HG03342 (cell line): ENCODE data around the gene PRELID3B.
"Not testable (repeated sequence)": the region's sequence is repeated elsewhere in the genome, so short reads cannot be mapped to it uniquely, and the experiment has no call there.

Source experiments
- ATAC-seq: cut with Tn5 transposase; IDR thresholded peaks from one replicate; pipeline ENCODE4 v1.9.1; 2021; ENCODE audit warnings: mild to moderate bottlenecking, moderate library complexity; ENCODE audit not compliant: unreplicated experiment

The PRELID3B gene

DNA sequence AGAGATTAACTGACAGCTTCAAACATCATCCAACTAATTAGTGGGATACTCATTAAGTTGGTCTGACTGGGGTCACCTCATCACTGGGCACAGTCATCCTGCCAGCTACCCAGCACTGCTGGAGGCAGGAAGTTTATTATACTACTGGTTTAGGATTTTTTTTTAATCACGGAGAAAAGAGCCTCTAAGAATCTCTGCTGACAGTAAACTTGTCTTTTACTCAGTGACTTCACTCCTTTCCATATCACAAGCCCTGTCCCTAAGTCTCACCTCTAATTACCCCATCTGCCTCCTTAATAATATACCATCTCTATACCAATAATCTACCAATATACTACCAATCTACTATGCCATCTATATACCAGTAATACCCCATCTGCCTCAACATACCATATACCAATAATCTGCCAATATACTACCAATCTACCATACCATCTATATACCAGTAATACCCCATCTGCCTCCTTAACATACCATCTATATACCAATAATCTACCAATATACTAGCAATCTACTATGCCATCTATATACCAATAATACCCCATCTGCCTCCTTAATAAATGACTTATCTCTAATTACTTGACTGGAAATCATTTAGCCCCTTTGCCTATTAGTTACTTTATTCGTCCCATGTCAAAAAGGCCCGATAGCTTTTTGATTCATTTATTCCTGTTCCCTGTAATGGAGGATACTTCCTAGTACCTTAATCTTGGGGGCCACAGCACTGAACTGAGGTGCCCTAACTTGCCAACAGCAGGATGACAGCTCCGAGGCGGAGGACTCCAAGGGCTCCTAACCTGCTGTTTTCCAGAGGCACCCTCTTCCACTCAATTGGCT is 15.5 kb downstream of the PRELID3B start:
- no peak for ATAC-seq

DNA sequence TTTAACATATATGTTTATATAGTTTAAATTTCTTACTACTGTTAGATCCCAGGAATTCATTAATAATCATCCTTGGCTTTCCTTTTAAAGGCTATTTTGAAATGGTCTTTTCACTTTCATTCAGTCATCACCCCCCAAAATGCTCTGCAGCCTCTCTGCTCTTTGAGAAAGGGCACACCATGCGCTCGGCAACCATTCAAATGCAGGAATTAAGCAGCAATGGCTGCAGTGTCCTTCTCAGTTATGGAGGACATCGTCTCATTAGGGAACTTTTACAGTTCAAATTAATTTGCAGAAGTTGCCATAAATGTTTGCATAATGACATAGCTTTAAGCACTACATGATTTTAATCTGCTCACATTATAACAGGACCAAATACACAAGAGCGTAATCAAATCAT is 17.1 kb downstream of the PRELID3B start:
- no peak for ATAC-seq

DNA sequence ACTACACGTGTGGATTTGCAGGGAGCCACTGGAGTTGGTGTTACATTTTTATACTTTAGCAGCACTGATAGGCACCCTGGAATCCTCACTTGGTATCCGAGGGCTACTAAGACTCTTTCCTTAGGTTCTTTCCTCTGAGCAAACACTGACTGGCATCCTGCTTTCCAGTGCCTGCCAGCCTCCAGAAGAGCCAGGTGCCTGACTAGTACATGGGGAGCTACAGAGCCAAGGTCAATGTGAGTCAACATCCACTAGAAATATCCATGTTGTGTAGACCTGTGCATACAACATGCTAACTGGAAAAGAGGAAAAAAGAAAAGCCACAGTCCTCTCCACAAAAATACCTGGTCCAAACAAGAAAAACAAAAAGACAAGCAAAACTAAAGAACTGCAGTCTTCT is 17.5 kb downstream of the PRELID3B start:
- ATAC-seq = no peak

DNA sequence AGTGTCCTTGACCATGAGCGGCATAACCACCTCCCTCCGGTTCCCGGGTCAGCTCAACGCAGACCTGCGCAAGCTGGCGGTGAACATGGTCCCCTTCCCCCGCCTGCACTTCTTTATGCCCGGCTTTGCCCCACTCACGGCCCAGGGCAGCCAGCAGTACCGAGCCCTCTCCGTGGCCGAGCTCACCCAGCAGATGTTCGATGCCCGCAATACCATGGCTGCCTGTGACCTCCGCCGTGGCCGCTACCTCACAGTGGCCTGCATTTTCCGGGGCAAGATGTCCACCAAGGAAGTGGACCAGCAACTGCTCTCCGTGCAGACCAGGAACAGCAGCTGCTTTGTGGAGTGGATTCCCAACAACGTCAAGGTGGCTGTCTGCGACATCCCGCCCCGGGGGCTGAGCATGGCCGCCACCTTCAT is 18.5 kb downstream of the PRELID3B start:
- no peak for ATAC-seq

DNA sequence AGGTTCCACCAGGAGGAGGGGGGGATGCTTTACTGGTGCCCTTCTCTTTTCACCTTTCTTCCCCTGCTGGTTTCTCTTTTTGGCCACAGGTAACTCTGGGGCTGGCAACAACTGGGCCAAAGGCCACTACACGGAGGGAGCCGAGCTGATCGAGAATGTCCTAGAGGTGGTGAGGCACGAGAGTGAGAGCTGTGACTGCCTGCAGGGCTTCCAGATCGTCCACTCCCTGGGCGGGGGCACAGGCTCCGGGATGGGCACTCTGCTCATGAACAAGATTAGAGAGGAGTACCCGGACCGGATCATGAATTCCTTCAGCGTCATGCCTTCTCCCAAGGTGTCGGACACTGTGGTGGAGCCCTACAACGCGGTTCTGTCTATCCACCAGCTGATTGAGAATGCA is 19.0 kb downstream of the PRELID3B start:
- ATAC-seq = no peak

DNA sequence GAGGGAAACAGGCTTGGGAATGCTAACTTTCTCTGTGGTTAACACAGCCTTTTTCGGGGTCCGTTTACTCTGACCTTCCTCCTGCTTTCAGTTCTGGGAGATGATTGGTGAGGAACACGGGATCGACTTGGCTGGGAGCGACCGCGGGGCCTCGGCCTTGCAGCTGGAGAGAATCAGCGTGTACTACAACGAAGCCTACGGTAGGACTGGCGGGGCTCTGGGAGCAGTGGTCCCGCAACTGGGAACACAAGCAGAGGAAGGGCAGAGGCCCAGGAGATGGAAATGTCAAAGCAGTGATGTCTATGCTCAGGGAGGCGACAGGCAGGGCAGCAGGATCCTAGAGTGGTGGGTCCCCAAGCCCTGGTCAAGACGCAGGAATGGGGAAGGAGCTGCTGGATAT is 19.8 kb downstream of the PRELID3B start:
- ATAC-seq = no peak

DNA sequence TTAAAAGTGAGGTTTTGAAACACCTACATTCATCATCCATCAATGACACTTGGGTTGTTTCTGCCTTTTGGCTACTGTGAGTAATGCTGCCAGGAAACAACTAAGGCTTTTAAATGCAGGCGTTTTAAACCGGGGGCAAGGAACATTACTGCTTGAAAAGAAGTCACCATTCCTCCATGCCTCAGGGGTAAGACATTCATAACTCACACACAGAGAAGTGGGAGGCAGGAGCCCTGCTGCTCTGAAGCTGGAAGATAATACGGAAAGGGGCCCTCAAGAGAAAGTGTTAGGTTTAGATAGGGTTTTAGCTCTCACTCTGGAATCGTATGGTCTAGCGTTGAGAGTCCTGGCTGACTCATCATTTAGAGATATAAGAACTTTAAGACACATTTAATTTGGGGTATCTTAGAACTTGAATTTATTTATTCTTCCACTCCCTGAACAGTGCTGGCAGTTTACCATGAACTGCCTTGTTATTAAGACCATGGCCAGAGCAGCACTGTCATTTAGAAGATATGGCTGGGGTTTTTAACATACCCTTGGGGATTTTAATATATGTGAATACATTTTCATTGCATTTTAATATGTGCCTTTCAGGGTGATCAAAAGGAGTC is 21.5 kb downstream of the PRELID3B start:
- no peak for ATAC-seq

DNA sequence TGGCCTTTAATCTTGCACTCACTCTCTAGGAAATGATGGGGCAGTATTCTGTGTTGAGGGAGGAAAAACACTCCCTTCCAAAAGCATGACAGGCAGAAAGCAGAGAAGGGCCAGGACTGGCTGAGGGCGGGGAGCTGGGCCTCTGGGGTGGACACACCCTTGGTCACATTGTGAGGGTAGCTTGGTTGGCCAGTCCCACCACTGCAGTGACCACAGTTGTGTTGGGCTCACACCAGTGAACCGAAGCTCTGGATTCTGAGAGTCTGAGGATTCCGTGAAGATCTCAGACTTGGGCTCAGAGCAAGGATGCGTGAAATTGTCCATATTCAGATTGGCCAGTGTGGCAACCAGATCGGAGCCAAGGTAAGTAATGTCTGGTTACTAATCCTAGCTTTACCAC is 23.4 kb downstream of the PRELID3B start, which contains the start of gene TUBB1:
Gene TUBB1 (plus strand): TSS at position 213 of the 400 bp plus-strand sequence. CDS start 94 bp downstream, at position 307.
- ATAC-seq = no peak

DNA sequence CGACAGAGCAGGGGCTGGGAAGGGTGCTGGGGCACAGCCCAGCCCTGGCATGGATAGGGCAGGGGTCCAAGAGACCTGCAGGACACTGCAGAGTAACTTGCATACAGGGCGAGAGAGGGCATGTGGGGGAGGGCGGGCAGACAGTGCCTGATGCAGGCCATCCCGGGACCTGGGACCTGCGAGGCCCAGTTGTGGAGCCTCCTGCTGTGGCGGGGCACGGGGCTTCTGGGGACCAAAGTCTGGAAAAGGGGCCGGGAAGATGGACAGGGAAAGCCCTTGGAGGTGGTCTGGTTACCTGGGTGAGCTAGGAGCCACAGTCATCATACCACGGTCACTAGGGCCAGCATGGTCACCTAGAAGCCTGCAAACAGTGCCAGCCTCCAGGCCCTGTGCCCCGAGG is 23.8 kb downstream of the PRELID3B start:
- ATAC-seq = no peak

DNA sequence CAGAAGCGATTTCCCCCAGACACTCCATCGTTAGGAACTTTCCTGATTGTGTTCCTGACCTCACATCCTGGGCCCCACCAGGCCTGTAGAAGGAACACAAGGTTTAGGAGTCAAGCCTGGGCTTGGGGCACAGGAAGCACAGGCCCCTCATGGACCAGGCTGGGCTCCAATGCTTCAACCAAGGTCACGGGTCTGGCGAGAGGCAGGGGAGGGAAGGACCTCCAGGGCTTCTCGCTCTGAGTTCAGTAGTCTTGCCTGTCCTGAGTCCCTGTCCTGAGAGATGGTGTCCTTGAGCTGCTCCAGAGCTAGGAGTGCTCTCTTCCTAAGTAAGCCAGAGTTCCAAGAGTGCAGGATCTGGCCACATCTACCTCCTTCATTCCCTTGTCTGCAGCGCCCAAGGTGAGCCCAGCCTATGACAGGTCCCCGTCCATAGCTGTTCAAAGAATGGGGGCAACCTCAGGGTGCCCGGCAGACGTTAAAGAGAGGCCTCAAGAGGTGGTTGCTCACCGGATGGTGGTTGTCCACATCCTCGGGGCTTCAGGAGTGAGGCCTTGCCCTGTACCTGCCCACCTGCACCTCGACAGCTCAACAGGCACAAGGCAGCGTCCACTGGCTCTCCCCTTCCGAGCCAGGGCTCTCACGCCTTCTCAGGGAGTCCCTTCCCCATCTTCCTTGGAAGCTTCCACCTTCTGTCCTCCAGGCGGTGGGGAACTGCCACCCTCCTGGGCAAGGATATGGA is 24.9 kb downstream of the PRELID3B start:
- ATAC-seq = no peak

DNA sequence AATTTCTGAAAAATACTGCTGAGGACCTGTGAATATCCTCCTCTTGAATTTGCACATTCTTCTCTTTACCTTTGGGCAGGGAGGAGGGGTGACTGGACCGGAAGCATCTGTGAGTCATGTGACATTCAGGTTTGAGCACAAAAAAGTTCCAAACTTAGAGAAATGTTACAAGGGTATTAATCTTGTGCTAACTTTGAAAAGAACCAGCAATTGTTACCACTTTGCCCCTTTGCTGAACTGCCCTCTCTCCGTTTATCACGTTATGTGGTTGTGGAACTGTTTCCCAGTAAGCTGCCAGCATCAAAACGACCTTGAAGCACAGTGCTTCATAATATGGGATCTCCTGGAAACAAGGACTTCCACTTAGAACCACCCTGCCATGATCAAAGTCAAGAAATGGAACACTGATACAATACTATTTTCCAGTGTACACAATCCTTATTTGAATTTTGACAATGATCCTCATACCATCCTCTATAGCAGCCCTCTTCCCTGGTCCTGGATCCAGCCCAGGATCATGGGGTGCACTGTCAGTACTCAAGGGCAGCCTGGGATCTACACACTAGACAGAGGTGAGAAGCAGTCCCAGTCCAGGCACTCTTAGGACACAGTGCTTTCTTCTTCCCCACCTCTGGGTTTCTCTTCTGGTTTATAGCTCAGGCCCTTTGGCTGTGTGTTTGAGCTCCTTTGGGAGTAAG is 25.6 kb downstream of the PRELID3B start:
- ATAC-seq = no peak

DNA sequence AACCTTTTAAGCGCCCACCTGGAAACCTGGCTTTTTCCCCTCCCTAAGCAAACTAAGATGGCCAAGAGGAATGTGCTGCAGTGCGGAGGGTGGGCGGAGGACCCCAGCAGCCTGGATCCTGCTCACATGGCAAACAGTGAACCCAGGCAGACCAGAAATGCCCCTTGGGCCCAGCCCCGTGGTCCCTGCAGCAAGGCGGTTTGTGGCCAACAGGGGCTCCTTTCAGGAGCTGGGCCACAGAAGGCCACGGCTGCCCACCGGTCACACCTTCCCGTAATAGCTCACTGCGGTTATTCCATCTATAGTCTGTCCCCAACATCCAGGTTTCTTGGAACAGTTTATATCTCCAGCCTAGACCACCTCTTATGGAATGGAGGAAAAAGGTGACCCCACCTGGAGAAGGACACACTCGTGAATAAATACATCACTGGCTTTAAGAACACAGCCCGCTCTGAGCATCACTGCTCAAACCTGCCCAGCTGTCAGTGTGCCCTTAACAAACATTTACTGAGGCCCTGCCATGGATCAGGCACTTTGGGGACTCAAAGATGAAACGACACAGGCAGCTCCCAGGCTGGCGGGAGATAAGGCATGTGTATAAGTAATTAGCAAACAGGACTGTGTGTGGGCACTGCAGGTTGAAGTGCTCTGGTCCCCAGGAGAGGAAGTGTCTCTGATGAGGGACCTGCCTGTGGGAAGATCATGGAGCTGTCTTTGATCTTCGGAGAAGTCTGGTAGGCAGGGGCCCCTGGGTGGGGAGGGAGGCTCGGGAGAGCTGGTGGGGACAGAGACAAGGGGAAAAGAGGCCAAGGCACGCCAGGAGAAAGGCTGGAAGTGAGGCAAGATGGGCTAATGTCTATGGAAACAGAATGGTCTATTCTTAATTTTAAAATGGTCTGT is 26.5 kb downstream of the PRELID3B start:
- no peak for ATAC-seq

DNA sequence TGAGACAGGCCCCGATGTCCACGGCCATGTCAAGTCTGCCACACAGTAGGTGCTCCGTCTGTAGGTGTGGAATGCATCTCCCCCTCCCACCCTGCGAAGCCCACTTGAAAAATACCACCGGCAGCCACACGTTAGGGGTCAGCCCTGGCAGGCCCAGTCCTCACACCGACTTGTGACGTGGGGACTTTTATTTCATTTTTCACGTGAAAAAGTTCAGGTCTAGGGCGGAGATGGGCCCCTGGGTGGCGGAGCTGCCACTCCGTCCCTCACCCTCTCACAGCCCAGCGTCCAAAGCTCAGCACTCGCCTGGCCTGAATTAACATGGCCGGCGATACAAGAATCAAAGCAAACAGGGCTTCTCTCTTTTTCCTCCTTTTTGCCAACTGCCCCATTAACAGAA is 27.2 kb downstream of the PRELID3B start:
- no peak for ATAC-seq

DNA sequence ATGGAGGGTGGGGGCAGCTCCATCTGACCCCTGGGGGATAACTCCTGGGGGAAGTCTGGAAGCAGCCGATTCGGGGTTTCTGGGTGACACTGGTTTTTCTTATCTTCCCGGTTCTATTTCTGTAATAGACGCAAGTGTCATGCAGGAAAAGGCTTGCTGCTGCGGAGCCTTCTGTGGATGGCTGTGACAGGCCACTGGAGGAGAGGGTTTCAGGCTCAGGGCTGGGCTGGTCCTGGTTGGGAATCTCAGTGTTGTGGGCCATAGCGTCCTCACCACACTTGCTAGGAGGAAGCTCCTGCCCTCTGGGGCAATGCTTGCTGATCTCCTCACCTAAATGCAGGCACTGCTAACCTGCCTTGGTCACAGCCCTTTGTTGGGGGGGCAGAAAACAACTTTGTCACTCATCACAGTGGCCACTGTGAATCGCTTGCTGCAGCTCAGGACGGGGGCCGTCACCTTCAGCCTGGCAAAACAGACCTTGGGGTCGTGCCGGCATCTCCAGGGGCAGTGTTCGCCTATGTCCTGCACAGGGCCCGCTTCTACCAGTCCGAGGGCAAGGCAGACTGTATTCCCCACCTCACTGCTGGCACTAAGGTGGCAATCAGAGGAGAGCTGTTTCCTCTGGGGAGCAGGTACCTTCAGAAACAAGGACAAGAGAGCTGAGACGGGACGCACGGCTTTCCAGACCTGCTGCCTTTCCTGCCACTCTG is 27.8 kb downstream of the PRELID3B start:
- ATAC-seq = no peak

DNA sequence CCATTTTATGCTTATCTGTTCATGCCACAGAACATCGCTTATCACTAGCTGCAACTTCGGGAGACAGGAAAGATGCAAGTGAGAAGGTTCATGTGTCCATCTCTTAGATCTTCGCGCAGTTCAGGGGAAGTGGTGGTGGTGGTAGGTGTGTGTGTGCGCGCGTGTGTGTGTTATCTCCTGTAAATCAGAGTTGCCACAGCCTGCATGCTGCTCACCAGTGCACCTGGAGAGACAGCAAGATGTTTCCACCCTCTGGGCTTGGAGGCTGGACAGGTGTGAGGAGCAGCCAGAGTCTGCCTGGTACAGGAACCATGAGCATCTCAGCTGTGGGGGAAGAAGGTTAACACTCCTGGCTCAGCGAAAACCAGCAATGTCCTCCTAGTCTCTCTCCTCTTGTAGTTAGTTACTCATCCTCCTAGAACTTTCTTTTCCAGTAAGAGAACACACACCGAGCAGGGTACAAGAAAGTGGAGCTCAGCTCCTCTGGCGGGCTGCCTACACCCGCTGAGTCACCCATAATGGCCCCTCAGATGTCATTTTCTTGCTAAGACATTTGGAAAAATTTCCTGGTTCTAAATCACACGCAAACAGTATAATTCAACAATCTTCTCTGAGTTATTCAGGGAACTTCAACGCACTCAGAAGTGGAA is 28.5 kb downstream of the PRELID3B start:
- ATAC-seq = no peak

DNA sequence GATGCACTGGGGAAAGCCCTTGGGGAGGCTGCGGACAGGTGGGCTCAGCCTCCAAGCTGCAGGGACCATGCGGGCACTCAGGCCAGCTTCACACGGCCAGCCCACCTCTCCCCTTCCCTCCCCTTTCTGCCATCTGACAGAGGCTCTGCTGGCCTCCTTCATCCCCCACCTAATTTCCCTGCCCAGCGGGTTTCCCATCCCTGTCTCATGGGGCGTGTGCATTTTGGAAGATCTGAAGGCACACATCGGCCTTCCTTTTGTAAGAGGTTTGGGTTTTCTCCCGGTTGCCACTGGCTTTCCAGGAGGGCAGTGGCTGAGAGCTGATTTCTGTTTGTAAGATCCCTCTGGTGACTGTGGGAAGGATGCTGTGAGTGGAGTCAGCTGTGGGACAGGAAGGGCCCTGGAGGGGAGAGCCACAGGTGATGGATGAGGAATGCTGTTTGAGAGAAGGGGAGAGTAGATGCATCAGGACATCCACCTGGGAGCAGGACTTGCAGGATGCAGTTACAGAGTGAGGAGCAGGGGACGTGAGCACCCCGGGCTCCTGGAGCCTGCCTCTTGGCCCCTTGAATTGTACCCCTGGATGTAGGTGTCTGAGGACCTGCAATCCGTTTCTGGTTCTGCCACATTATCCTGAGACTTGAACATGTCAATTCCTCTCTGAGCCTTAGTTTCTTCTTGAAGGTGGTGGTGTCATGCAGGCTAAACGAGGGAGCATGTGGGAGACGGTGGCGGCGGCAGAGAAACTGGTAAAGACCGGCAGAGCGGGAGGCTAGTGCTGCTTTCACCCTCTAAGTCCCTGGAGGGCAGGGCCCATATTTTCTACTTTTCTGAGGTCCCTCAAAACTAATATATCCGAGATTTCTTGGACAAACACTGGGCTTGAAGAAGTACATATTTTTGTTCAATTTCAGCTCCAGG is 29.3 kb downstream of the PRELID3B start:
- ATAC-seq = no peak

DNA sequence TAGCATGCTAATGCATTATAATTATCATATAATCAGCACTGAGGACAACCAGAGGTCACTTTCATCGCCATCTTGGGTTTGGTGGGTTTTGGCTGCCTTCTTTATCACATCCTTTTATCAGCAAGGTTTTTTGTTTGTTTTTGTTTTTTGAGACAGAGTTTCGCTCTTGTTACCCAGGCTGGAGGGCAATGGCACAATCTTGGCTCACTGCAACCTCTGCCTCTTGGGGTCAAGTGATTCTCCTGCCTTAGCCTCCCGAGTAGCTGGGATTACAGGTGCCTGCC is 30.8 kb downstream of the PRELID3B start:
- ATAC-seq = not testable (repeated sequence)
